ENCODE measurements around the gene PLA2G10. TPM values are rescaled to one million over a fixed set of nuclear protein-coding genes. Genes with fewer than 3 reads are reported as not detected.

PLA2G10 gene
- total RNA-seq, 4 donors from 2014 or later = not detected

DNA sequence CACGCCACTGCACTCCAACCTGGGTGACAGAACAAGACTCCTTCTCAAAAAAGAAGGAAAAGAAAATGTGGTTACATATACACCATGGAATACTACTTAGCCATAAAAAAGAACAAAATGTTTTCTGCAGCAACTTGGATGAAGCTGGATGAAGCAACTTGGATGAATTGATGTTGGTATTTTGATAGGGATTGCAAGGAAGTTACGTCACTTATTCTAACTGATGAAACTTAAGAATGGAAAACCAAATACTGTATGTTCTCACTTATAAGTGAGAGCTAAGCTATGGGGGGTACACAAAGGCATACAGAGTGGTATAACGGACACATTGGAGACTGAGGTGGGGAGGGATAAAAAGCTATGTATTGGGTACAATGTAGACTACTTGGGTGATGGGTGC is 17.5 kb downstream of the PLA2G10 start:
- no peak for DNase-seq
- no peak for ATAC-seq
- in situ Hi-C loops (cut with MboI; ENCODE audit: low sequenced_read_pairs in 4 of 4) (no loop called here), intact Hi-C loops (cut with DNase I; ENCODE audit: low total_unique reads) (no loop called here)
- H3K4me3 ChIP-seq = no peak overlapping the region
- H3K9me3 ChIP-seq = no peaks in the 10 kb centered on the region
- H3K27me3 ChIP-seq = no peaks in the 10 kb centered on the region
- TF ChIP-seq, protein P1, sequence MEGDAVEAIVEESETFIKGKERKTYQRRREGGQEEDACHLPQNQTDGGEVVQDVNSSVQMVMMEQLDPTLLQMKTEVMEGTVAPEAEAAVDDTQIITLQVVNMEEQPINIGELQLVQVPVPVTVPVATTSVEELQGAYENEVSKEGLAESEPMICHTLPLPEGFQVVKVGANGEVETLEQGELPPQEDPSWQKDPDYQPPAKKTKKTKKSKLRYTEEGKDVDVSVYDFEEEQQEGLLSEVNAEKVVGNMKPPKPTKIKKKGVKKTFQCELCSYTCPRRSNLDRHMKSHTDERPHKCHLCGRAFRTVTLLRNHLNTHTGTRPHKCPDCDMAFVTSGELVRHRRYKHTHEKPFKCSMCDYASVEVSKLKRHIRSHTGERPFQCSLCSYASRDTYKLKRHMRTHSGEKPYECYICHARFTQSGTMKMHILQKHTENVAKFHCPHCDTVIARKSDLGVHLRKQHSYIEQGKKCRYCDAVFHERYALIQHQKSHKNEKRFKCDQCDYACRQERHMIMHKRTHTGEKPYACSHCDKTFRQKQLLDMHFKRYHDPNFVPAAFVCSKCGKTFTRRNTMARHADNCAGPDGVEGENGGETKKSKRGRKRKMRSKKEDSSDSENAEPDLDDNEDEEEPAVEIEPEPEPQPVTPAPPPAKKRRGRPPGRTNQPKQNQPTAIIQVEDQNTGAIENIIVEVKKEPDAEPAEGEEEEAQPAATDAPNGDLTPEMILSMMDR (IDR thresholded peaks at IDR 0.05 in 4 of 5, conservative IDR thresholded peaks at IDR 0.05 in 1 of 5) = no peak
- TF ChIP-seq POLR2A (IDR thresholded peaks at IDR 0.05) = no peak
- H3K4me1 ChIP-seq = no peaks in the 10 kb centered on the region
- H3K27ac ChIP-seq = no peak overlapping the region
- H3K36me3 ChIP-seq = no peaks in the 10 kb centered on the region

DNA sequence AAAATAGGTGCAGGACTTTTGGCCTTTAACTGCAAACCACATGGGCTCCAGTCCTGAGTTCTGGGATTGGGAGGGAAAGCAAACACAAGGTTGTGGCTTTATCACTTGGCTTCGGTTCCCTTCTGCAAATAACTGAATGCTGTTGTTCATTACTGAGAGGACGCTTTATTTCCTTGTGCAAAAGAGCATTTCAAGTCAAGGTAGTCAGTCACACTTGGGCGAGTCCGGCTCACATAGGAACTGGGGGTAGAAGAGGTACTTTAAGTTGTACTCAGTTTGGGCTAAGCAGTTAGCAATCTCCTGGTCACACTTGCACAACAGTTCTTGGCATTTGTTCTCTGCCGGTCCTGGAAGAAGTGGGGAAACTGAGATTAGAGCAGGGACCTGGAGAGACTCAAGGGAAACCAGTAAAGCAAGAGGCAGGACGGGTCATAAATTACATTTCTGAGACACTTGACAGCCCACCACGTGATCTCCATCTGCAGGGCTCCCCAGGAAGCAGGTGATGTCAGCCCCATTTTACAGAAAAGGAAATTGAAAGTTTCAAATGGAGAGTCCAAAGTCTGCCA is 21.6 kb downstream of the PLA2G10 start:
- no peaks in the 10 kb centered on the region for H3K27me3 ChIP-seq
- in situ Hi-C loops (cut with MboI; ENCODE audit: low sequenced_read_pairs in 4 of 4) (no loop called here), intact Hi-C loops (cut with DNase I; ENCODE audit: low total_unique reads) (no loop called here)
- H3K36me3 ChIP-seq = peaks cover 0 to 10% of the 10 kb centered on the region in 2 donors
- peaks cover 0 to 6% of the 10 kb centered on the region in 2 donors for H3K4me1 ChIP-seq
- no peak overlapping the region for H3K4me3 ChIP-seq
- H3K9me3 ChIP-seq = no peaks in the 10 kb centered on the region
- TF ChIP-seq POLR2A (IDR thresholded peaks at IDR 0.05) = no peak
- TF ChIP-seq, protein P1 (IDR thresholded peaks at IDR 0.05 in 4 of 5, conservative IDR thresholded peaks at IDR 0.05 in 1 of 5) = no peak
- DNase-seq (no peak), ATAC-seq (no peak)
- H3K27ac ChIP-seq = no peak overlapping the region

DNA sequence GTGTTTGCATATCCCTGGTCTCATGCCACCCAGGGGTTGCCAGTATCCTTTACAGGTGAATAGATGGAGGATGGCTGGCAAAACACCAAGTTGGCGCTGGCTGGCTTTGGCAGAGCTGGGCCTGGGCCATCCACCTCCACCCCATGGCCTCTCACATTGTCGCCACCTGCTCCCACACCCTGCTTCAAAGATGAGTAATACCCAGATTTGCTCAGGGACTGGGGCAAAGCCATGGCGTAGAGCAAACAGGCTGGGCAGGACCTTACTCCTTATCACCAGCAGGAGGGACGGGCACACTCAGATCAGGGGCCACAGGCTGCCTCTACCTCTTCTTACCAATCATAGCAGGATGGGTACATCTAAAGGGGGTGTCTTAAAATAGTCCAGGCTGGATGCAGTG is 24.3 kb downstream of the PLA2G10 start:
- intact Hi-C loops (cut with DNase I; ENCODE audit: low total_unique reads) (no loop called here), in situ Hi-C loops (cut with MboI; ENCODE audit: low sequenced_read_pairs in 4 of 4) (no loop called here)
- H3K4me1 ChIP-seq = peaks cover 0 to 6% of the 10 kb centered on the region in 2 donors
- peaks cover 0 to 36% of the 10 kb centered on the region in 2 donors for H3K36me3 ChIP-seq
- ATAC-seq (no peak), DNase-seq (peak in 1 of 2 donors; percentile 19)
- H3K4me3 ChIP-seq = no peak overlapping the region
- no peaks in the 10 kb centered on the region for H3K9me3 ChIP-seq
- no peak overlapping the region for H3K27ac ChIP-seq
- no peak for TF ChIP-seq POLR2A (IDR thresholded peaks at IDR 0.05)
- TF ChIP-seq, protein P1 (IDR thresholded peaks at IDR 0.05 in 4 of 5, conservative IDR thresholded peaks at IDR 0.05 in 1 of 5) = no peak
- no peaks in the 10 kb centered on the region for H3K27me3 ChIP-seq

DNA sequence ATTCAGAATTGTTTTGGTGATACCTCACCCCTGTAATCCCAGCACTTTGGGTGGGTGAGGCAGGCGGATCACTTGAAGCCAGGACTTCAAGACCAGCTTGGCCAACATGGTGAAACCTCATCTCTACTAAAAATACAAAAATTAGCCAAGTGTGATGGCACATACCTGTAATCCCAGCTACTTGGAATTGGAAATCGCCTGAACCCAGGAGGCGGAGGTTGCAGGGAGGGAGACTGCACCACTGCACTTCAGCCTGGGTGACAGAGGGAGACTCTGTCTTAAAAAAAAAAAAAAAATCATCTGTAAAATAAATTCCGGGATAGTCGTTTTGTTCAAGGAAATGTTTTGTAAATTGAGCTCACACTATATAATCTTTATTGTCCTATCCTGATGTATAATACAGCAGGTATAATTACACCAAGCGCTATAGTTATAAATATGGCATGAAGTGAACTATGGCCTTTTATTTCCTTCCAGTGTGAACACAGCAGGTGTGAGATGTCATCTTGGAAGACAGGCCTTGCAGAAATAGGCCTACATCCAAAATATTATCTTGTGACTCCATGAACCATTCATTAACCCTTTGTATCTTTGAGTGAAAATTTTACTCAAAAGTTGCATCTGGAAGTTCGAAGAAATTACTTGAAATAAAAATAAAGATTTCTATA is 25.4 kb downstream of the PLA2G10 start:
- Histone ChIP-seq H3K4me1 (peaks cover 0 to 6% of the 10 kb centered on the region in 2 donors), H3K27ac (no peak overlapping the region), H3K9me3 (no peaks in the 10 kb centered on the region), H3K4me3 (no peak overlapping the region), H3K27me3 (no peaks in the 10 kb centered on the region), H3K36me3 (peaks cover 0 to 46% of the 10 kb centered on the region in 2 donors)
- ATAC-seq (no peak), DNase-seq (no peak)
- in situ Hi-C loops (cut with MboI; ENCODE audit: low sequenced_read_pairs in 4 of 4) = no loop called here
- intact Hi-C loops (cut with DNase I; ENCODE audit: low total_unique reads) = no loop called here
- TF ChIP-seq, protein P1 (IDR thresholded peaks at IDR 0.05 in 4 of 5, conservative IDR thresholded peaks at IDR 0.05 in 1 of 5) = no peak
- no peak for TF ChIP-seq POLR2A (IDR thresholded peaks at IDR 0.05)

All from gastrocnemius medialis (tissue), 4 donors.